ENCODE measurements around the gene ZBTB17.

- TF ChIP-seq CTCF (conservative IDR thresholded peaks at IDR 0.05) = no peak
- 0 out of 2 replicates have a peak, but pooled peaks have one; percentile 10 for TF ChIP-seq ZFX (IDR thresholded peaks at IDR 0.05)
Observed at GRCh38 chr1:15975358-15975804, 520 bp downstream of the ZBTB17 start.

All from C4-2B (cell line).